ENCODE results near the gene KLK11.

DNA sequence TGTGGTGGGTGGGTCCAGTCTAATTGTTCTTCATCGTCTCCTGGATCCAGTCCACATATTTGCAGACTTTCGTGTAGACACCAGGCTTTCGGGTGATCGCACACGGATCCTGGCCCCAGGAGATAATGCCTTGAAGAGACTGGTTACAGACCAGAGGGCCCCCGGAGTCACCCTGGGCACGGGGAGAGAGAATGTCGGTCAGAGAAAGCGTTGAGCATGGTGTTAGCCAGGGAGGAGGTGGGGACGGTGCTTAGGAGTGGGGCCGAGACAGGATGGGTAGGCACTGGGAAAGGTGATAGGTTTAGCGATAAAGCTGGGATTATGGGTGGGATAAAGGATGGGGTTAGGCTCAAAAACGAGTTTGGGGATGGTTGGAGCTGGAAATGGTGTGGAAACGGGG lies 3.9 kb downstream of the KLK11 start:
- TF ChIP-seq, protein P1, sequence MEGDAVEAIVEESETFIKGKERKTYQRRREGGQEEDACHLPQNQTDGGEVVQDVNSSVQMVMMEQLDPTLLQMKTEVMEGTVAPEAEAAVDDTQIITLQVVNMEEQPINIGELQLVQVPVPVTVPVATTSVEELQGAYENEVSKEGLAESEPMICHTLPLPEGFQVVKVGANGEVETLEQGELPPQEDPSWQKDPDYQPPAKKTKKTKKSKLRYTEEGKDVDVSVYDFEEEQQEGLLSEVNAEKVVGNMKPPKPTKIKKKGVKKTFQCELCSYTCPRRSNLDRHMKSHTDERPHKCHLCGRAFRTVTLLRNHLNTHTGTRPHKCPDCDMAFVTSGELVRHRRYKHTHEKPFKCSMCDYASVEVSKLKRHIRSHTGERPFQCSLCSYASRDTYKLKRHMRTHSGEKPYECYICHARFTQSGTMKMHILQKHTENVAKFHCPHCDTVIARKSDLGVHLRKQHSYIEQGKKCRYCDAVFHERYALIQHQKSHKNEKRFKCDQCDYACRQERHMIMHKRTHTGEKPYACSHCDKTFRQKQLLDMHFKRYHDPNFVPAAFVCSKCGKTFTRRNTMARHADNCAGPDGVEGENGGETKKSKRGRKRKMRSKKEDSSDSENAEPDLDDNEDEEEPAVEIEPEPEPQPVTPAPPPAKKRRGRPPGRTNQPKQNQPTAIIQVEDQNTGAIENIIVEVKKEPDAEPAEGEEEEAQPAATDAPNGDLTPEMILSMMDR (IDR thresholded peaks at IDR 0.05), result no peak
- no peak for TF ChIP-seq POLR2A (IDR thresholded peaks at IDR 0.05)
- no peak for TF ChIP-seq POLR2AphosphoS5 (IDR thresholded peaks at IDR 0.05)
- TF ChIP-seq EP300 (IDR thresholded peaks at IDR 0.05), result no peak

All from sigmoid colon (tissue), 4 donors.